GM23338 (cell line): ENCODE data around the gene ETFBKMT. TPM values are rescaled to one million over a fixed set of nuclear protein-coding genes. Genes with fewer than 3 reads are reported as not detected.
"Not testable (repeated sequence)": the region's sequence is repeated elsewhere in the genome, so short reads cannot be mapped to it uniquely, and the experiment has no call there.

Source experiments
- ATAC-seq: fragments of 200-7000 bp; cut with Tn5 transposase; 3 replicates; pipeline ENCODE4 v1.9.1; 2020
- DNase-seq: peaks from one replicate; pipeline ENCODE4 v3.0.0-alpha.2; 2015; ENCODE audit warnings: low spot score
- H2AFZ ChIP-seq: fragments of 200-600 bp; sonication (generic); 2 replicates; pipeline ENCODE4 v1.8.0; 2016; ENCODE audit warnings: antibody characterized with exemption, mild to moderate bottlenecking, moderate library complexity
- H3F3A ChIP-seq: fragments of 200-600 bp; sonication (generic); replicated peaks from 2 replicates; pipeline ENCODE4 v1.8.0; 2017; ENCODE audit warnings: antibody characterized with exemption, mixed run types, low read depth
- H3K27ac ChIP-seq: fragments of 200-600 bp; sonication (generic); 2 replicates; pipeline ENCODE4 v1.6.1; 2016; ENCODE audit warnings: low read depth
- H3K27me3 ChIP-seq: fragments of 200-600 bp; sonication (generic); 2 replicates; pipeline ENCODE4 v1.8.0; 2016; ENCODE audit warnings: mild to moderate bottlenecking, mixed run types, moderate library complexity; ENCODE audit not compliant: insufficient read depth
- H3K36me3 ChIP-seq: fragments of 200-600 bp; sonication (generic); 2 replicates; pipeline ENCODE4 v1.8.0; 2016; ENCODE audit warnings: mild to moderate bottlenecking; ENCODE audit not compliant: insufficient read depth
- H3K4me1 ChIP-seq: fragments of 200-600 bp; sonication (generic); 2 replicates; pipeline ENCODE4 v1.8.0; 2016; ENCODE audit warnings: mild to moderate bottlenecking, moderate library complexity; ENCODE audit not compliant: insufficient read depth
- H3K4me2 ChIP-seq: fragments of 200-600 bp; sonication (generic); 2 replicates; pipeline ENCODE4 v1.7.1; 2017; ENCODE audit warnings: mixed run types
- H3K4me3 ChIP-seq: fragments of 200-600 bp; sonication (generic); 2 replicates; pipeline ENCODE4 v1.6.1; 2016; ENCODE audit warnings: mixed run types
- H3K79me2 ChIP-seq: fragments of 200-600 bp; sonication (generic); replicated peaks from 2 replicates; pipeline ENCODE4 v1.8.0; 2017; ENCODE audit warnings: mild to moderate bottlenecking; ENCODE audit not compliant: insufficient read depth
- H3K9me2 ChIP-seq: fragments of 200-600 bp; sonication (generic); 2 replicates; pipeline ENCODE4 v1.8.0; 2017; ENCODE audit not compliant: insufficient read depth
- H4K20me1 ChIP-seq: fragments of 200-600 bp; sonication (generic); replicated peaks from 2 replicates; pipeline ENCODE4 v1.8.0; 2017; ENCODE audit warnings: mild to moderate bottlenecking; ENCODE audit not compliant: insufficient read depth
- H3K27ac Mint-ChIP-seq: 2 replicates; pipeline ENCODE4 v1.8.0; 2020; ENCODE audit warnings: inconsistent platforms, mild to moderate bottlenecking, moderate library complexity, mixed read lengths
- H3K27me3 Mint-ChIP-seq: 3 replicates; pipeline ENCODE4 v1.8.0; 2022; ENCODE audit warnings: low read depth, mild to moderate bottlenecking, moderate library complexity, mixed read lengths, inconsistent platforms; ENCODE audit not compliant: insufficient read depth, poor library complexity
- H3K36me3 Mint-ChIP-seq: 3 replicates; pipeline ENCODE4 v1.8.0; 2021; ENCODE audit warnings: low read depth, mild to moderate bottlenecking, inconsistent platforms, moderate library complexity, mixed read lengths
- H3K4me1 Mint-ChIP-seq: 3 replicates; pipeline ENCODE4 v1.8.0; 2020; ENCODE audit warnings: mild to moderate bottlenecking, inconsistent platforms, mixed read lengths
- H3K4me3 Mint-ChIP-seq: 3 replicates; pipeline ENCODE4 v1.8.0; 2021; ENCODE audit warnings: moderate library complexity, mild to moderate bottlenecking, inconsistent platforms, mixed read lengths
- H3K9me3 Mint-ChIP-seq: 3 replicates; pipeline ENCODE4 v1.8.0; 2020; ENCODE audit warnings: moderate library complexity, mild to moderate bottlenecking, inconsistent platforms, mixed read lengths
- CREB1 ChIP-seq: fragments of 250-450 bp; sonication (Bioruptor Pico); IDR thresholded peaks from 2 replicates; pipeline ENCODE4 v1.5.0; 2020; ENCODE audit warnings: low read depth, mild to moderate bottlenecking, moderate library complexity
- EZH2 ChIP-seq: fragments of 200-600 bp; sonication (generic); IDR thresholded peaks from one replicate; pipeline ENCODE4 v1.8.0; 2017; ENCODE audit warnings: antibody characterized with exemption, mild to moderate bottlenecking, low read depth; ENCODE audit not compliant: unreplicated experiment
- JUNB ChIP-seq: IDR thresholded peaks from one replicate; pipeline ENCODE4 v1.6.1; 2016; ENCODE audit warnings: antibody characterized with exemption; ENCODE audit not compliant: unreplicated experiment
- NANOG ChIP-seq: IDR thresholded peaks from 2 replicates; pipeline ENCODE4 v1.6.1; 2016; ENCODE audit warnings: antibody characterized with exemption, borderline replicate concordance
- POLR2AphosphoS5 ChIP-seq: IDR thresholded peaks from 2 replicates; pipeline ENCODE4 v1.6.1; 2016; ENCODE audit warnings: antibody characterized with exemption, low read depth
- STAT1 ChIP-seq: IDR thresholded peaks from one replicate; pipeline ENCODE4 v1.6.1; 2016; ENCODE audit warnings: antibody characterized with exemption; ENCODE audit not compliant: unreplicated experiment
- ZNF331 ChIP-seq: fragments of 250-450 bp; sonication (Bioruptor Pico); IDR thresholded peaks from 2 replicates; pipeline ENCODE4 v1.5.0; 2020; ENCODE audit warnings: low read depth, mild to moderate bottlenecking, moderate library complexity
- polyA plus RNA-seq: library from polyadenylated mRNA; unstranded; fragments of >200 nt; fragmentation: Nextera tagmentation; extraction: Ambion mirVana; gene quantifications from 2 replicates; pipeline ENCODE4 v1.2.1, GENCODE V29; 2016
- total RNA-seq: library from RNA; depleted of rRNA; stranded (reverse); fragments of >200 nt; shearing (Covaris generic); gene quantifications from 2 replicates; pipeline ENCODE4 v1.2.3, GENCODE V29; 2014
- TF ChIP-seq, protein P1 (sequence below): IDR thresholded peaks from one replicate; pipeline ENCODE4 v1.6.1; 2018; ENCODE audit warnings: antibody characterized with exemption; ENCODE audit not compliant: unreplicated experiment
- TF ChIP-seq, protein P2 (sequence below), 2 experiments: fragments of 200-600 bp in 1 of 2; sonication (generic) in 1 of 2; conservative IDR thresholded peaks; 2 replicates each; pipeline versions ENCODE4 v1.5.1 to v1.6.1; 2016 to 2017; ENCODE audit warnings: antibody characterized with exemption in 2 of 2, low read depth in 2 of 2, mild to moderate bottlenecking in 2 of 2, moderate library complexity in 1 of 2

Gene ETFBKMT
- total and polyA plus RNA-seq, 2 experiments from 2014 or later, result 0.79 to 3.2 TPM

DNA sequence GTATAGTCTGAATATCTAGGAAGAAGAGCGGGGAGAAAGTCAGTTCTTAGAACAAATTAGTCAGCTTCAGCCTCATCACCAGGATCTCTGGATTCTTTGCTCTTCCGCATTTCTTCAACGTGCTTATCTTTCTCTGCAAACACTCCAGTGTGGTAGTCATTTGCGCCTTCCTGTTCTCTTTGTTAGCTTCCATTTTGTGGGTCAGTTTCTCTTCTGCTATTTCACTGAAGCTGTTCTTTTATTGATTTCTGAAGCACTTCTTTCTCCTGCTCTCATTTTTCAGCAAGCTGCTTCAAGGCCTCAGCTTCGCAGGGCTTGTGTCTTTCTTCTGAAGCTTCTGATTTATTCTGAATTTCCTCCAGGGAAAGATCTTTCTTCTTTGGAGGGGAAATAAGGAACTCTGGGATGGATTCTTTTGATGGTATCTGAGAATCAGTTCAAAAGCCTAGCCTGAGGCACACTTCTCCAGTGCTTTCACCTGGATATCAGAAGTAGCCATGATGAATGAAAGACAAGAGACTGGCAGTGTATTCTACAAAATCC lies 55.9 kb downstream of the ETFBKMT start:
- H3K4me3 ChIP-seq, result no peak overlapping the region
- Mint-ChIP-seq H3K9me3 (peaks cover 7% of the 10 kb centered on the region; the same call in 1 of the 3 replicates), H3K4me3 (no peak overlapping the region), H3K27me3 (peaks cover 1% of the 10 kb centered on the region), H3K27ac (no peak overlapping the region), H3K4me1 (peaks cover 10% of the 10 kb centered on the region), H3K36me3 (peaks cover 17% of the 10 kb centered on the region; the same call in 2 of the 3 replicates)
- H3K36me3 ChIP-seq, result no peaks in the 10 kb centered on the region
- no peaks in the 10 kb centered on the region for H3K27me3 ChIP-seq
- H3F3A ChIP-seq, result no peaks in the 10 kb centered on the region
- no peaks in the 10 kb centered on the region for H4K20me1 ChIP-seq
- no peaks in the 10 kb centered on the region for H3K79me2 ChIP-seq
- peaks cover 9% of the 10 kb centered on the region for H3K4me1 ChIP-seq
- ATAC-seq (no peak), DNase-seq (peak; percentile 17)
- no peaks in the 10 kb centered on the region; the same call in 1 of the 2 replicates for H3K9me2 ChIP-seq
- no peak overlapping the region for H3K4me2 ChIP-seq
- TF ChIP-seq, protein P1, sequence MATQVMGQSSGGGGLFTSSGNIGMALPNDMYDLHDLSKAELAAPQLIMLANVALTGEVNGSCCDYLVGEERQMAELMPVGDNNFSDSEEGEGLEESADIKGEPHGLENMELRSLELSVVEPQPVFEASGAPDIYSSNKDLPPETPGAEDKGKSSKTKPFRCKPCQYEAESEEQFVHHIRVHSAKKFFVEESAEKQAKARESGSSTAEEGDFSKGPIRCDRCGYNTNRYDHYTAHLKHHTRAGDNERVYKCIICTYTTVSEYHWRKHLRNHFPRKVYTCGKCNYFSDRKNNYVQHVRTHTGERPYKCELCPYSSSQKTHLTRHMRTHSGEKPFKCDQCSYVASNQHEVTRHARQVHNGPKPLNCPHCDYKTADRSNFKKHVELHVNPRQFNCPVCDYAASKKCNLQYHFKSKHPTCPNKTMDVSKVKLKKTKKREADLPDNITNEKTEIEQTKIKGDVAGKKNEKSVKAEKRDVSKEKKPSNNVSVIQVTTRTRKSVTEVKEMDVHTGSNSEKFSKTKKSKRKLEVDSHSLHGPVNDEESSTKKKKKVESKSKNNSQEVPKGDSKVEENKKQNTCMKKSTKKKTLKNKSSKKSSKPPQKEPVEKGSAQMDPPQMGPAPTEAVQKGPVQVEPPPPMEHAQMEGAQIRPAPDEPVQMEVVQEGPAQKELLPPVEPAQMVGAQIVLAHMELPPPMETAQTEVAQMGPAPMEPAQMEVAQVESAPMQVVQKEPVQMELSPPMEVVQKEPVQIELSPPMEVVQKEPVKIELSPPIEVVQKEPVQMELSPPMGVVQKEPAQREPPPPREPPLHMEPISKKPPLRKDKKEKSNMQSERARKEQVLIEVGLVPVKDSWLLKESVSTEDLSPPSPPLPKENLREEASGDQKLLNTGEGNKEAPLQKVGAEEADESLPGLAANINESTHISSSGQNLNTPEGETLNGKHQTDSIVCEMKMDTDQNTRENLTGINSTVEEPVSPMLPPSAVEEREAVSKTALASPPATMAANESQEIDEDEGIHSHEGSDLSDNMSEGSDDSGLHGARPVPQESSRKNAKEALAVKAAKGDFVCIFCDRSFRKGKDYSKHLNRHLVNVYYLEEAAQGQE, result no peak
- TF ChIP-seq CREB1, result no peak
- TF ChIP-seq STAT1, result no peak
- TF ChIP-seq JUNB, result no peak
- no peak for TF ChIP-seq NANOG
- TF ChIP-seq EZH2, result no peak
- no peak for TF ChIP-seq POLR2AphosphoS5
- no peak for TF ChIP-seq ZNF331 (CRISPR knock-in tag)
- TF ChIP-seq, protein P2, sequence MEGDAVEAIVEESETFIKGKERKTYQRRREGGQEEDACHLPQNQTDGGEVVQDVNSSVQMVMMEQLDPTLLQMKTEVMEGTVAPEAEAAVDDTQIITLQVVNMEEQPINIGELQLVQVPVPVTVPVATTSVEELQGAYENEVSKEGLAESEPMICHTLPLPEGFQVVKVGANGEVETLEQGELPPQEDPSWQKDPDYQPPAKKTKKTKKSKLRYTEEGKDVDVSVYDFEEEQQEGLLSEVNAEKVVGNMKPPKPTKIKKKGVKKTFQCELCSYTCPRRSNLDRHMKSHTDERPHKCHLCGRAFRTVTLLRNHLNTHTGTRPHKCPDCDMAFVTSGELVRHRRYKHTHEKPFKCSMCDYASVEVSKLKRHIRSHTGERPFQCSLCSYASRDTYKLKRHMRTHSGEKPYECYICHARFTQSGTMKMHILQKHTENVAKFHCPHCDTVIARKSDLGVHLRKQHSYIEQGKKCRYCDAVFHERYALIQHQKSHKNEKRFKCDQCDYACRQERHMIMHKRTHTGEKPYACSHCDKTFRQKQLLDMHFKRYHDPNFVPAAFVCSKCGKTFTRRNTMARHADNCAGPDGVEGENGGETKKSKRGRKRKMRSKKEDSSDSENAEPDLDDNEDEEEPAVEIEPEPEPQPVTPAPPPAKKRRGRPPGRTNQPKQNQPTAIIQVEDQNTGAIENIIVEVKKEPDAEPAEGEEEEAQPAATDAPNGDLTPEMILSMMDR (conservative IDR thresholded peaks at IDR 0.05; ENCODE audit: low read depth in 2 of 2), result no peak
- no peak overlapping the region for H3K27ac ChIP-seq
- H2AFZ ChIP-seq, result no peak overlapping the region; the same call in 1 of the 2 replicates

DNA sequence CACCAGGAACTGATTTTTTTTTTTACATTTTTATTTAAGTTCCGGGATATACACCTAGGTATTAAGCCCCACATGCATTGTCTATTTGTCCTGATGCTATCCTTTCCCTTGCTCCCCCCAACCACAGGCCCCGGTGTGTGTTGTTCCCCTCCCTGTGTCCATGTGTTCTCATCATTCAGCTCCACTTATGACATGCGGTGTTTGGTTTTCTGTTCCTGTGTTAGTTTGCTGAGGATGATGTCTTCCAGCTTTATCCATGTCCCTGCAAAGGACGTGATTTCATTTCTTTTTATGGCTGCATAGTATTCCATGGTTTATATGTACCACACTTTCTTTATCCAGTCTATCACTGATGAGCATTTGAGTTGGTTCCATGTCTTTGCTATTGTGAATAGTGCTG lies 57.5 kb downstream of the ETFBKMT start:
- not testable (repeated sequence) for ATAC-seq, H3K9me3 Mint-ChIP-seq, H3K79me2 ChIP-seq, H2AFZ ChIP-seq, H3K4me3 ChIP-seq, H4K20me1 ChIP-seq, H3K27ac ChIP-seq, H3K27me3 Mint-ChIP-seq, H3K9me2 ChIP-seq, H3K4me3 Mint-ChIP-seq, H3K4me1 Mint-ChIP-seq, H3F3A ChIP-seq, DNase-seq, H3K4me1 ChIP-seq, H3K27me3 ChIP-seq, H3K4me2 ChIP-seq, H3K36me3 ChIP-seq, H3K27ac Mint-ChIP-seq
- H3K36me3 Mint-ChIP-seq, result peaks cover 15% of the 10 kb centered on the region; the same call in 2 of the 3 replicates
